Neural progenitor cell (in vitro differentiated cells): Measurements from ENCODE around the gene CHST9.

Experiments used
- EZH2 ChIP-seq: fragments of 200-600 bp; sonication (generic); IDR thresholded peaks from 2 replicates; pipeline ENCODE4 v1.6.1; 2017; ENCODE audit warnings: antibody characterized with exemption, mild to moderate bottlenecking, moderate library complexity
- EZH2phosphoT487 ChIP-seq: fragments of 200-600 bp; sonication (generic); IDR thresholded peaks from 2 replicates; pipeline ENCODE4 v1.6.1; 2017; ENCODE audit warnings: antibody characterized with exemption
- TF ChIP-seq, protein P1 (sequence below): fragments of 200-600 bp; sonication (generic); IDR thresholded peaks from 2 replicates; pipeline ENCODE4 v1.5.1; 2017; ENCODE audit warnings: antibody characterized with exemption, mild to moderate bottlenecking

- TF ChIP-seq, protein P1, sequence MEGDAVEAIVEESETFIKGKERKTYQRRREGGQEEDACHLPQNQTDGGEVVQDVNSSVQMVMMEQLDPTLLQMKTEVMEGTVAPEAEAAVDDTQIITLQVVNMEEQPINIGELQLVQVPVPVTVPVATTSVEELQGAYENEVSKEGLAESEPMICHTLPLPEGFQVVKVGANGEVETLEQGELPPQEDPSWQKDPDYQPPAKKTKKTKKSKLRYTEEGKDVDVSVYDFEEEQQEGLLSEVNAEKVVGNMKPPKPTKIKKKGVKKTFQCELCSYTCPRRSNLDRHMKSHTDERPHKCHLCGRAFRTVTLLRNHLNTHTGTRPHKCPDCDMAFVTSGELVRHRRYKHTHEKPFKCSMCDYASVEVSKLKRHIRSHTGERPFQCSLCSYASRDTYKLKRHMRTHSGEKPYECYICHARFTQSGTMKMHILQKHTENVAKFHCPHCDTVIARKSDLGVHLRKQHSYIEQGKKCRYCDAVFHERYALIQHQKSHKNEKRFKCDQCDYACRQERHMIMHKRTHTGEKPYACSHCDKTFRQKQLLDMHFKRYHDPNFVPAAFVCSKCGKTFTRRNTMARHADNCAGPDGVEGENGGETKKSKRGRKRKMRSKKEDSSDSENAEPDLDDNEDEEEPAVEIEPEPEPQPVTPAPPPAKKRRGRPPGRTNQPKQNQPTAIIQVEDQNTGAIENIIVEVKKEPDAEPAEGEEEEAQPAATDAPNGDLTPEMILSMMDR = no peak
- TF ChIP-seq EZH2 (no peak), EZH2phosphoT487 (no peak)
These were observed 42.6 kb upstream of the CHST9 start for GRCh38 chr18:27227721-27228120.
